GM12865 (cell line): ENCODE results near the gene CCR8.

Experiments used
- DNase-seq: peaks from one replicate; pipeline ENCODE4 v3.0.0; 2010; ENCODE audit warnings: low read depth
- H3K4me3 ChIP-seq: 2 replicates; pipeline ENCODE4 v1.5.1; 2011; ENCODE audit warnings: mild to moderate bottlenecking, low read depth, low read length, control low read depth
- CTCF ChIP-seq: IDR thresholded peaks from 2 replicates; pipeline ENCODE4 v1.5.1; 2011; ENCODE audit warnings: low read length, control low read depth, low read depth, inconsistent platforms; ENCODE audit not compliant: insufficient read depth; ENCODE audit errors: missing control alignments

The CCR8 gene

GRCh38 chr3:39322936-39323335, 6.6 kb upstream of the CCR8 start:
- DNase-seq: no peak
- H3K4me3 ChIP-seq: no peak overlapping the region
- TF ChIP-seq CTCF: no peak

GRCh38 chr3:39323494-39323893, 6.0 kb upstream of the CCR8 start:
- no peak for DNase-seq
- no peak for TF ChIP-seq CTCF
- H3K4me3 ChIP-seq: no peak overlapping the region

- no peak overlapping the region for H3K4me3 ChIP-seq
- DNase-seq: no peak
- no peak for TF ChIP-seq CTCF
Observed at GRCh38 chr3:39325236-39325635, 4.3 kb upstream of the CCR8 start.

GRCh38 chr3:39327053-39327745, 2.3 kb upstream of the CCR8 start:
- peak overlapping the region; percentile 2 for H3K4me3 ChIP-seq
- no peak for TF ChIP-seq CTCF
- peak; percentile 32 for DNase-seq

GRCh38 chr3:39327746-39328349, 1.7 kb upstream of the CCR8 start:
- no peak overlapping the region for H3K4me3 ChIP-seq
- no peak for TF ChIP-seq CTCF
- DNase-seq: peak; percentile 89

GRCh38 chr3:39330824-39331223, 1.3 kb downstream of the CCR8 start:
- H3K4me3 ChIP-seq: peak overlapping the region; percentile 24
- TF ChIP-seq CTCF: no peak
- no peak for DNase-seq

GRCh38 chr3:39332525-39332924, 3.0 kb downstream of the CCR8 start:
- DNase-seq: no peak
- TF ChIP-seq CTCF: no peak
- no peak overlapping the region for H3K4me3 ChIP-seq
